ENCODE results near the gene GRID1.

GRID1 gene
- total RNA-seq: 0 to 0.24 (median 0) reads per million in 18 experiments

DNA sequence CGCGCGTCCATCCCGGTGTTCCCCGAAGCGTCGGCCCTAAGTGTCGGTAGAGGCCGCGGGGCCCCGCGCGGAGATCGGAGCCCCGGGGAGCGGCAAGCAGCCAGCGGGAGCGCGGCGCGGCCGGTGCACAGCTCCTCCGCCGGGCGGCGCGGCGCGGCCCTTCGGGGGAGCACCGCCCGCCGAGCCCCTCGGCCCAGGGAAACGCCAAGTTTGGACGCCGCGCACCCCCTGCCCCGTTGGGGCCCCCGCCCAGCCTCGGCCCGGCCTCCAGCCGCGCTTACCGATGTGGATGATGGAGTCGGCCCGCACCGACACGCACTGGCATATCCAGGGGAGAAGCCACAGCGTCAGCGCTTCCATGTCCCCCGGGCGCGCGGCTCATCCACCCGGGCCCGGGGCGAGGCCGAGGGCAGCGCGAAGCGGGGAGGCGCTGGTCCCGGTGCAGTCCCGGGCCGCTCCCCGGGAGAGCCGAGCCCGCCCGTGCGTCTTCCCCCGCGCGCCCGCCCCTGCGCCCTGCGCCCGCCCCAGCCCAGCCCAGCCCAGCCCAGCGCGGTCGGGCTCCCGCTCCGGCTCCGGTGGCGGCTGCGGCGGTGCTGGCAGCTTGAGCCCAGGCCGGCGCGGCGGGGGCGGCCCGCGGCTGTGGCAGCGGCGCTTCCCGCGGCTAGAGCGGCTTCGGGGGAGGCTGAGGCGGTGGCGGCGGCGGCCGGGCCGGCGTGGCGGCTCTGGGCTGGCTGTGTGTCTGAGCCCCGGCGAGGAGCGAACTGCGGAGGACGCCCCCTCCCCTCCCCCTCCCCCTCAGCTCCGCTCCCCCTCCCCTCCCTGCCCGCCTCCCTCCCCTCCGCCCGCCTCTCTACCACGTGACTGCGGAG is at the start of gene GRID1:
GRID1 (minus strand) TSS at position 763 of the 869 bp plus-strand sequence.
- no peak for DNase-seq

DNA sequence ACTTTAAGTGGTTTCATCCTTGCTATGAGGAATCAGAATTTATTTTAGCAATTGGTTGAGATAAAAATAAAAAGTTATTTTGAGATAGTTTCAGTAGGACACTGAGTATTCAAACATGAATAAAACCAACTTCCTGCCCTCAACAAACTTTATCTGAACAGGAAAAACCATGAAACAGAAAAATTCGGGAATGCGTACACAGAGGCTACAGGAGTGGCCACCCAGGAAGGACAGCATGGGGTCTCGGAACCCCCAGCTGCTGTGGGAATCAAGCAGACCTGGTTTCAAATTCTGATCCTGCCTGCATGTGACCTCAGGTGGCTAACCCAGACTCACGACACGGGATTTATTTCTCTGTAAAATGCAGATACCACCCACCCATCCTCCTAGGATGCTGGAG is 49.0 kb upstream of the GRID1 start:
- no peak for DNase-seq

DNA sequence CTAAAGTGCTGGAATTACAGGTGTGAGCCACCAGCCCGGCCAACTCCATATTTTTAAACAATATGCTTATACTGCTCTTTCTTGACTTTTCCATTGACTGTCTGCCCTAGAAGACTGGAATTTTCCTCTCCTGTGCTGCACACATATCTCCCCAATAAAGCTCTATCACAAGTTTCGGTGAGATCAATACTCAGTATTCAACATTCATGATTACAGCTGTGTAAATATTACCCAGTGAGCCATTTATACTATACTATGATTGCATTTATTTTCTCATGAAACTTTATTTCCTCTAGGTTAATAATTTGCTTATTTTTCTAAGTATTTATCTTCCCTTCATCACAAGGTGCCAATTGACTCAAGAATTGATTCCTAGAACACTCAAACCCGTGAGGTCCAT is 48.5 kb upstream of the GRID1 start:
- DNase-seq: no peak

DNA sequence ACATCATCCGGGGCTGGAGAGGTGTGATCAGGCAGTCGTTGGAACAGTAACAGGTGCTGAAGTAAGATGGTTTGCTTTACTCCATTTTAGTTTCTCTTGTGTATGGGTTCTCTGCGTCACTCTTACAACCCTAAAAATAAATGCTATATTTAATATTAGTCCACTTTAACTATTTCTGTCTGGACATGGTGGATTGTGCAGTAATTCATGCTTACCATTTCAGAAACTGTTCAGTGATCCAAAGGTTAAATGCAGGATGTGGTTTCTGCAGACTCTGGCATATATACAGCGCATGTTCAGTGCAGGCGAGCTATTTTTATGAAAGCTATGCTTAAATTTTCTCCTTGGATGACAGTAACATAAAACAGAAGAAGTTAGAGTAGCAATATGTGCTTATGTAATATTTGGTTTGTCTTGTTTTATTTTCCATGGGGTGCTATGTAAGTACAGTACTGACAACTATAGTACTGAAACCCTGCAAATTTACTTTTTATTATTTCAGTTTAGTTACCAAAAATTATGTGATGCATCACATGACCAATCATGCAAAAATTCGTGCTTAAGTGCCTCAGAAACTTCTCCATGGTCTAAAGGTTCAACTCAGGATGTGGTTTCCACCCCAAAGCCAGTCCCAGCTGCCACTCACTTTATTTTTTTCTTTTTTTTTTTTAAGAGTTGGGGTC is 46.6 kb upstream of the GRID1 start:
- DNase-seq: peak; percentile 53 to 66

DNA sequence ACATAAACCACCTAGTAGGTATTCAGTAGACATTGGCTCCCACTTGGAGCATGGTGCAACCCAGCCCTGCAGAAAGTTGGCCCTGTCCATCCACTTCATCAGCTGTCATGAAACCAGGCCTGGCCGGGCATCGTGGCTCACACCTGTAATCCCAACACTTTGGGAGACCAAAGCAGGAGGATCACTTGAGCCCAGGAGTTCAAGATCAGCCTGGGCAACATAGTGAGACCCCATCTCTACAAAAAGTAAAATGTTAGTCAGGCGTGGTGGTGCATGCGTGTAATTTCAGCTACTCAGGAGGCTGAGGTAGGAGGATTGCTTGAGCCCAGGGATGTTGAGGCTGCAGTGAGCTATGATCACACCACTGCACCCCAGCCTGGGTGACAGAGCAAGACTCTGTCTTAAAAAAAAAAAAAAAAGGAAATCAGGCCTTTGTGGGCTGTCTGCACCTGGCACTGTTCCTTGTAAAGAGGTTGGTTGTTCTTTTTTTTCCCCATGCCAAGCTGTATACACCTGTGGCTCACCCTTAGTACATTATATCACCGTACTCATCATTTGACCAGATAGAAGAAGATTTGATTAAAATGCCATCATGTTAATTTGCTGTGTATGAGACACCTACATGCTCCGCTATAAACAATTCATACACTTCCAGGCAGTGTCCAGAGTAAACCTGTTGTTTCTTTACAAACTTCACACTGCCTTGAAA is 45.4 kb upstream of the GRID1 start:
- no peak for DNase-seq

DNA sequence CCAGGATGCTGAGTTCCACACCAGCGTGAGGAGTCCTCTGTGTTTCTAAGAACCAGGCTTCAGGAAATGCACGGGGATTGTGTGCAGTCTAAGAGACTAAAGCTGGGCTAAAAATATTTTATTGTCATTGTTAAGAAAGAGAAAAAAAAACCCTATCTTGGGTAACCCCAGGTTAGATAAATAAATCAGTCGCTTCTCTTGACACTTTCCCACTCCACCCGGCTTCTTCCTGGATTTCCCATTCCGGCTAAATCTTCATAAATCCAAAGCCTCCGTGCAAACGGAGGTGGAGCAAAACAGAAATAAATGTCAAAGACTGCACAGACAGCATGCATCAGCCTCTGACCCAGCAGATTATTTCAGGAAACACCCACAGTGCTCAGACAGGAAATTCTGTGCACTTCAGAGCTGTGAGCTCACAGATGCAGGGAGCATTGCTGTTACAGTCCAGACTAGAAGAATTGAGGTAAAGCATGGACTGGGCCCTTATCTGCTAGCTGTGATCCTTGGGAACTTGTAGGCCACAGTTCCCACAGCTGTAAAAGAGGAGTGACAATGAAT is 44.8 kb upstream of the GRID1 start:
- DNase-seq: peak; percentile 81 to 90

DNA sequence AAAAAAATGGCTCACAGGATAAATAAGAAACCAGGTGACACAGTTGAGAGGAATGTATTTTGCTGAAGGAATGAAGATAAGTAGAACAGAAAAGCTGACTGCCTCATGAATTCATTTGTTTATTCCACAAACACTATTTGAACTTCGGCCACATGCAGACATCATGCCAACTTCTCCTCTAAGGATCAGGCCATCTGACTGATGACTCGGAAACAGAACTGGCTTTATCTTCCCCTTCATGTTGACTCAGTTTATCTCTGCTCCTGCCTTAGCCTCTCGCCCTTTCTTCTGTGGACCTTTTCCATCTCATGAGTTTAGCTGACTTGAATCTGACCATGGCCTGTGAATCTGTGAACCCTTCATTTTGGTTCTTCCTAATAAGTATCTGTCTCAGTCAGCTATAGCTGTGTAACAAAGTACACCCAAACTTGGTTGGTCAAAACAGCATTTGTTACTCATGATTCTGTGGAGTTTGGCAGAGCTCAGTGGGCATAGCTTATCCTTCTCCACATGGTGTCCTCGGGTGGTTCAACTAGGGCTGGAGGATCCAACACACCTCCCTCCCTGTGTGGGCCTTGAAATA is 44.0 kb upstream of the GRID1 start:
- DNase-seq: no peak

DNA sequence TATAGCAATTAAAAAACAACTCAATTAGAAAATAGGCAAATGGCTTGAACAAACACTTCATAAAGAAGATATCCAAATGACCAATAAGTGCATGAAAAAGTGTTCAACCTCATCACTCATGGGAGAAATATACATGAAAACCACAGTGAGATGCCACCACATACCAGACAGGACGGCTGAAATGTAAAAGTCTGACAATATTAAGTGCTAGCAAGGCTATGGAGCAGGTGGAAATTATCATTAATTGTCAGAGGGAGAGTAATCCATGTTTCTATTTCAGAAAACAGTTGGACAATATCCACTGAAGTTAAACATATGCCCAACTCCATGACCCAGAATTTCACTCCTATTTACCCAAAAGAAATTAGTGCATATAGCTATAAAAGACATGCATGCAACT is 42.6 kb upstream of the GRID1 start:
- no peak for DNase-seq

DNA sequence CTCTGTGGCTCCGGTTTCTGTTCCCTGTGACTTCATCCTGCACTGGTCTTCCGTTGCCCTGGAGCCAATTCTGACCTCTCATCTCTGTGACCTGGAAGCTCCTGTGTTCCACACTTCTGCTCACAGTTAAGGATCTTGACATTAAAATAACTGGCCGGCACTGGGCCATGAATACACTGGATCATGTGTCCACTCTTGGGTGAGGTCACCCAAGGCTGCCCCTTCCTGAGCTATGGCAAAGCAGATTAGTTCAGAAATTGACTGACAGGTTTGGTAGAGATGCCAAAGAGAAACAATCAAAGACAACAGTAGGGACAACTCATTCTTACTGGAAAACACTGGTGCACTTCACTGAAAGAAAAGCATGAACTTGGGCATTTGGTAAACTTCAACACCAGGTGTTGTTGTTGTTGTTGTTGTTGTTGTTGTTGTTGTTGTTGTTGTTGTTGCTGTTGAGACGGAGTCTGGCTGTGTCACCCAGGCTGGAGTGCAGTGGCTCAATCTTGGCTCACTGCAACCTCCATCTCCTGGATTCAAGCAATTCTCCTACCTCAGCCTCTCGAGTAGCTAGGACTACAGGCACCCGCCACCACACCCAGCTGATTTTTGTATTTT is 36.7 kb upstream of the GRID1 start:
- DNase-seq: no peak

DNA sequence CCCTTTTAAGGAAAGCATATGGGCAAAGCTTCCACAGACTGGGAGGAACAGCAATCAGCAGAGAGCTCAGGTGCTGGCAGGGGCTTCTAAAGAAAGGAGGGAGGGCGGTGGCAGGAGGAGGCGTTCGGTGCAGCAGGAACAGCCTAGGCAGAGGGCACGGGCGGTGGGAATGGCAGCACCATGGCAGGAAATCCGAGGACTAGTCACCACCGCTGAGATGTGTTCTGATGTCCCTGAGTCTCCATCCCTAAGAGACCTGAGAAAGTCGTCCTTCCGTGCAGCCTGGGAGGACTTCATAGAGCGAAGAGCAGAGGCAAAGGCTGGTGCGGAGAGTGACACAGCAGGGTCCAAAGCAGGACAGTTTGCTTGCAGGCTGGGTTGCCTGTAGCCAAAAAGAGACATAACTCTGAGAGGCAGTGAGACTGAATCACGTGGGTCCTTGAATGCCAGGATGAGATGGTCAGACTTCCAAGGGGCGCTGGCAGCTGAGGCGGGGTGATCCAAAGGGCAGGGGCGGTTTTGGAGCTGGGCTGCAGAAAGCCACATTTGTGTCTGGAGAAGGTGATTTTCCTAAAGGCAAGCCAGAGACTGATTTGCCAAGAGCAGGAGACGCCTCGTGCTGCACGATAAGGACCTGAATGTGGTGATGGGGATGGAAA is 35.8 kb upstream of the GRID1 start:
- no peak for DNase-seq

DNA sequence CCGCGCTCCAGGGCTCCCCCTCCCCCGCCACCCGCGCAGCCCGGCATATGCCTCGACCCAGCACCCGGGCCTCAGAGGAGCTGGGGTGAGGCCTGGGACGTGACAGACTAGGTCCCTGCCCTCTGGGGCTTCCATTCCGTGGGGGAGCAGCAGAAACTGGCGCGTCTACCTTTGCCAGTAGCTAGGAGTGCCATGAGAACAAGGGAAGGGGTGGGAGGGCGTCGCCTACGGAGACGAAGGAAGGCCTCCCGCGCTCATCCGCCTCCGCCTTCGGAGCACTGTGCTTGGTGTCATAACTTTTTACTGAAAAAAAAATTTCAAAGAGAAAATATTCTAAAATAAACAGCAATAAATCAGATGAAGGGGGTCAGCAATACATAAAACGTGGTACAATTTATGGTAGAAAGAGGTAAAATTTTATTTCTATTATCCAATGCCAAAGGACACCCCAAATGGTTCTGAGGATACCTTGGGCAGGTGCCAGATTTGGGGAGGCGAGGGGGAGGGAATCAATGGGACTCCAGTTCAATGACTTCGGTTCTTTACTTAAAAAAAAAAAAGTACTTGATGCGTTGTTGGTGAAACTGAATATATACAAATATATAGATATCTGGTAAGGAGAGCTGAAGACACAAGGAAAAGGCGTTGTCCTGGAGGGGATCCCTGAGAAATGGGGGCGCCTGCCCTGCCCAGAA is 35.1 kb upstream of the GRID1 start:
- peak in 1 of 2 donors; percentile 32 for DNase-seq

DNA sequence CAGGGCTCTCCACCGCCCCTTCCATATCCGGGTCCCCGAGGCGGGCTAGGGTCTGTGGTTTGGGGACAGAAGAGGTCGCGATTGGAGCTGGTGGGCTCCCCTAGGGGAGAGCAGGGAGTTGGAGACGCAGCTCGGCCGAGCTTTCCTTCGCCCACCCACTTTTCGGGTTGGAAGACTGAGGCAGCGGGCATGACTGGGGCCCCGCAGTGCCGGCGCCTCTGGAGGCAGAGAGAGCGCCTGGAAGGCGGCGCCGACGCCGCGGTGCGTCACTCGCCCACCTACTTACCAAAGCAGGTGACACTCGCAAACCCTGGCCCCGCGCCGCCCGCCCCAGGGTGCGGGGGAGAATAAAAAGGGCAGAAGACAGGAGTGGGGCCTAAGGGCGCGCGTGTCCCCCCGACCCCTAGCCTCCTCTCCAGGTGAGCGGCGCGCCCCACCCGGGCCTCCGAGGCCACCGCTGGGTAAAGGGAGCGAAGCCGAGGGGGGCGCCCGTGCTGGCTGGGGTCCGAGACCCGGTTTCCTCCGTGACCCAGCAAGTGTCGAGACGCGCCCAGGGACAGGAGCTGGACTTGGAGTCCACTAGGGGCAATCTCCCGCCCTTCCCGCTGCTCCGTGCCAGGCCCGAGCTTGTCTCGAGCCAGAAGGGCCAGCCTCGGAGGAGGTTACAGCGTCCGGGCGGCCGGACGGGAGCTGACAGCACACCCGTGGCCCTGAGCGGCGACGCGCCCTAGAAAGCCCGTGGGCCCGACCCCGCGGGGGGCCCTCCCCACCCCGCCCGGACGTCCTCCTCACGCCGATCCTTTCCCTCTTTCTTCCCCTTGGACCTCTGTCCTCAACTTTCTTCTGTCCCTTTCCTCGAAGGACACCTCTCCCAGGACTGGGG is 34.4 kb upstream of the GRID1 start:
- peak; percentile 54 to 79 for DNase-seq

DNA sequence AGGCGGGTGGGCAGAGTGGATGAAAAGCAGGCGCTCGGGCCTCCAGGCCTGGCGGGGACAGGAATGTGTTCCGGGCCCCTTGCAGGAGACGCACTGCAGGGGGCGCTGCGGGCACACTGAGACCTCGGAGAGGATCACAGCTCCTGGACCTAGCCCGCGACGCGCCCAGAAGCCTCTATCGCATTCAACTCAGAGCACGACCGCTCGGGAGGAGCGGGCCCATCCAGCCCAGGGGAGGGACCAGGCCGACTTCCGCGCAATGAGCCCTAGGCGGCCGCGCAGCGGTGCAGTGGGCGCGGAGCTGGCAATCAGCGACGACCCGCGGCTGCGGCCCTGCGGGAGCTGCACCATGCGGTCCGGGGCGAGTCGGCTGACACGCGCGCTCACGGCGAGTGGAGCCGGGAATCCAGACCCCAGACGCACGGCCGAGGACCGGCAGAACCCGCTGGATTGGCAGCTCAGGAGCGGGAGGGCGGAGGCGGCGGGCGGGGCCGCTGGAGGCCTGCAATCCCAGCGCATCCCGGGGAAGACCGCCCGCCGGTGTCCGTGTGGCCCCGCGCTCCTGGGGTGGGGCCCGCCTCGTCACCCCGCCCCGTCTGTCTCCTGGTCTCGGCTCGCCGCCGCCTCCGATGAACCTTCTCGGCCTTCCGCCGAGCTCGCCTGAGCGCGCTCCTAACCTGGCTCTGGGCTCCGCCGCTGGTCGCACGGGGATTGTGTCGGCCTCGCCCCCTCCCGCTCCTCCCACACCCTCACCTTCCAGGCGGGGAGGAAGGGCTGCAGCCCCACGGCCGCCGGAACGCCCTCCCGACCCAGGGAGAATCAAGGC is 33.5 kb upstream of the GRID1 start:
- peak; percentile 96 to 98 for DNase-seq

DNA sequence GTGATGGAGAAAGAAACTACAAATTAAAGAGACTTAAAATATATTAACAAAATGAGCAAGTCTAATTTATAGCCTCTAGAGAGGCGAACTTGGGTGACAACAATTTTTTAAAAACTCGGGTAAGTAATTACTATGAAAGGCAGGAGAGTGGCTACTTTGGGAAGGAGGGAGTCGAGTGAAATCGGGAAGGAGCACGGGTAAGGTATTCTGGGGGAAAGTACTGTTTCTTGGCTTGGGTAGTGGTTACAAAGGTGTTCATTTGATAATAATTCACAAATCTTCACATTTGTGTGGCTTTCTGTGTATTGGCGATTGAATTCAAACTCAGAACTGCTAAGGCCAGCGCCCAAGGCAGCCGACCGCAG is 32.9 kb upstream of the GRID1 start:
- no peak for DNase-seq

DNA sequence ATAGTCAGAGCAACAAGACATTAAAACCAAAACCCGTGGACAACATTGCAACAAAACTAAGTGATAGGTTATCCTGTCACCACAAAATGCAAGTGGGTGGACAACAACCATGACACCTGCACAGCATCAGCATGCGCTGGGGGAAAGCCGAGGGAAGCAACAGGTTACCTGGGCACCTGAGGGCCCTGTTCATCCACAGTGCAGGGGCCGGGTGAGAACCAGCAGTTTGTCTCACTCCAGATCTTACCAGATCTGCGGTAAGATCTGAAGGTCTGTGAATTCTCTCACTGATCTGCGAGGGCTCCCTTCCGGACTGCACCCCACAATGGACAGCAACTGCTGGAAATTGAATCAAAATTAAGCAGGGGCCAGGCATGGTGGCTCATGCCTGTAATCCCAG is 30.5 kb upstream of the GRID1 start:
- DNase-seq: no peak

DNA sequence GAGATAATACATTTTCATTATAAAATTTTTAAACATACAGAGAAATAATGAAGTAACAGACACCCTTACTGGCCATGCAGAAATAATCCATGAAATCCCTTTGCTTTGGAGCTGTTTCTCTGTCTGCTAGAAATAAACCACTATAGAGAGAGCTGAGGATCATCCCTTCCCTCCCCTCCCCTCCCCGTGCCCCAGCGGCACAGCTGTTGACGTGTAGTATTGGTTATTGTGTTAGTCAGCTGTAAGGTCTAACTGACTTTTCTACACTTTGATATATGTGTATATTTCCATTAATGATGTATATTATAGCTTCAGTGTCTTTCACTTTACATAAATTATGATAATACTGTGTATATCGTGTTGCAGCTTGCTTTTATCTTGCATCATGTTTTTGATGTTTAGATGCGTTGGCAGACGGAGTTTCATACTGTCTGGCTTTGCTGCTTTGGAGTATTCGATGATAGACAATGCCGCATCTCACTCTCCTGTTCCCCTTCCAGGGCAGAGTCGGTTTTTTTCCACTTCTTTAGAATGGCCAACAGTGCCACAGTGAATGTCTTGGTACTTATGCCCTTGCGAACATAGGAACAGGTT is 27.4 kb upstream of the GRID1 start:
- DNase-seq: no peak

DNA sequence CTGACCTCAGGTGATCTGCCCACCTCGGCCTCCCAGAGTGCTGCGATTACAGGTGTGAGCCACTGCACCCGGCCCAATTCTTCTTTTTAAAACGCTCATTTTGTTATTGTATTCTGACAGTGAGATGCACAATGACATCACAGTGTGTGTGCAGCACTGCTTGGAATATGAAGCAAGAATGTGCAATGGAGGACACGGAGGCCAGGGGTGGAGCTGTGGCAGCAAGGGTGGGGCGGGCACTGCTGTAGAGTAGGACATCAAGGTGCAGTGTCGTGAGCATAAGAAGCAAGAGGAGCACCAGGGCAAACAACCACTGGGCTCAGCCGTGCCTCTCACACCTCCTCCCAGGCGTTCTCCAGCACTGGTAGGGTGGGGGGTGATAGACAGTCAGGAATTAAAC is 26.8 kb upstream of the GRID1 start:
- no peak for DNase-seq

DNA sequence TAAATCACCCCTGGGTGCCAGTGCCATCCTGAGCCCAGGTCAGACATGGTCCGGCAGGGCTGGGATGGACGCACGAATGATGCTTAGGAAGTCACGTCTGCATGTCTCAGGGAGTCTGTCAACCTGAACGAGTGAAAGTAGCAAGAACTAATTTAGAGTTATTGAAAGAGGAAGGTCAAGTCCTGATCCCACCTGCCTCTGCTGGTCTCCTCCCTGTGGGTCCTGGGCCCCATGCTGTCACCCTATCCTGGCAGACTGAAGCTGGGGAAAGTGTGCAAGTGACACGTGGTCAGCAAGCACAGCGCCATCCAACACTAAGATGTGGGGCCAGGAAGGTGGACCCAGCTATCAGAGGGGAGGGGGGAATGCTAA is 26.1 kb upstream of the GRID1 start:
- DNase-seq: no peak

Measured in inflammatory macrophage (primary cell).